ENCODE data around the gene BMP7. TPM values are rescaled to one million over a fixed set of nuclear protein-coding genes. Genes with fewer than 3 reads are reported as not detected.

The BMP7 gene
- total and polyA plus RNA-seq, 9 of the 15 experiments (the other 6 are each of a cell fraction or from before 2014, with no cell fraction given), result 0.18 TPM; not detected in 8

DNA sequence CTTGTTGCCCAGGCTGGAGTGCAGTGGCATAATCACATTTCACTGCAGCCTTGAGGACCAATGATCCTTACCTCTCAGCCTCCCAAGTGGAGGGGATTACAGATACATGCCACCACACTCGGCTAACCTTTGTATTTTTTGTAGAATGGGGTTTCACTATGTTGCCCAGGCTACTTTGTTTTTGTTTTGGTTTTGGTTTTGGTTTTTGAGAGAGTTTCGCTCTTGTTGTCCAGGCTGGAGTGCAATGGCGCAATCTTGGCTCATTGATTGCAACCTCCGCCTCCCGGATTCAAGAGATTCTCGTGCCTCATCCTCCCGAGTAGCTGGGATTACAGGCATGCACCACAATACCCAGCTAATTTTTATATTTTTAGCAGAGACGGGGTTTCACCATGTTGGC is 105.5 kb downstream of the BMP7 start:
- FAIRE-seq, result no peak
- Histone ChIP-seq H4K20me1 (replicated peaks; ENCODE audit: control insufficient read depth, insufficient read depth, low read length) (no peaks in the 10 kb centered on the region), H3K4me2 (ENCODE audit: insufficient read depth, low read length) (no peak overlapping the region), H3K27me3 (ENCODE audit: control insufficient read depth in 2 of 2, insufficient read depth in 2 of 2, low read length in 2 of 2) (peaks cover 9 to 71% of the 10 kb centered on the region in 2 experiments; a peak in 4 of 5 replicates), H3K9me3 (replicated peaks; ENCODE audit: control insufficient read depth, insufficient read depth, low read depth, low read length) (no peaks in the 10 kb centered on the region), H3K36me3 (ENCODE audit: control insufficient read depth, insufficient read depth, low read length) (no peaks in the 10 kb centered on the region), H3K27ac (ENCODE audit: extremely low read depth, low read depth, low read length) (no peak overlapping the region), H3K9me1 (ENCODE audit: control insufficient read depth, insufficient read depth, low read length) (no peaks in the 10 kb centered on the region), H3K4me3 (no peak overlapping the region), H3K4me1 (replicated peaks in 1 of 2; ENCODE audit: control insufficient read depth in 2 of 2, insufficient read depth in 2 of 2, low read length in 2 of 2) (no peaks in the 10 kb centered on the region), H3K79me2 (ENCODE audit: control insufficient read depth, insufficient read depth, low read length) (no peaks in the 10 kb centered on the region), H3K9ac (ENCODE audit: insufficient read depth in 1 of 2, low read depth in 2 of 2, low read length in 2 of 2) (no peak overlapping the region), H2AFZ (ENCODE audit: low read depth, low read length) (no peak overlapping the region)
- no peak for DNase-seq (ENCODE audit: extremely low read depth in 1 of 4, low spot score in 3 of 4)
- ChIA-PET POLR2A (interaction anchor here (0.6 kb wide), 1 partner anchor 404 kb away, joined by 3 read pairs; no protein-coding TSS in a partner anchor), CTCF (ENCODE audit: low intra/inter-chr PET ratio) (no interaction called here)
- 3% methylated on average over 8 of the region's 8 CpGs for WGBS (ENCODE audit: insufficient coverage, low coverage, missing lambda C conversion rate)
- TF ChIP-seq CEBPG (CRISPR knock-in tag; IDR thresholded peaks at IDR 0.05), result no peak
- peak in 1 of 2 experiments; percentile 26; a peak in 1 of 4 replicates for TF ChIP-seq CEBPG (tag; conservative IDR thresholded peaks at IDR 0.05 in 1 of 2, IDR thresholded peaks at IDR 0.05 in 1 of 2)
- no peak for TF ChIP-seq ZEB2 (IDR thresholded peaks at IDR 0.05)
- TF ChIP-seq MAZ (CRISPR knock-in tag; conservative IDR thresholded peaks at IDR 0.05 in 1 of 2, IDR thresholded peaks at IDR 0.05 in 1 of 2), result no peak
- no peak for TF ChIP-seq GATA2 (CRISPR knock-in tag; IDR thresholded peaks at IDR 0.05)
- intact Hi-C loops (cut with micrococcal nuclease) (no loop called here), in situ Hi-C loops (cut with MboI) (no loop called here)
- no TSS peak for BruUV-seq (replicated peaks)
- no peak for ATAC-seq

DNA sequence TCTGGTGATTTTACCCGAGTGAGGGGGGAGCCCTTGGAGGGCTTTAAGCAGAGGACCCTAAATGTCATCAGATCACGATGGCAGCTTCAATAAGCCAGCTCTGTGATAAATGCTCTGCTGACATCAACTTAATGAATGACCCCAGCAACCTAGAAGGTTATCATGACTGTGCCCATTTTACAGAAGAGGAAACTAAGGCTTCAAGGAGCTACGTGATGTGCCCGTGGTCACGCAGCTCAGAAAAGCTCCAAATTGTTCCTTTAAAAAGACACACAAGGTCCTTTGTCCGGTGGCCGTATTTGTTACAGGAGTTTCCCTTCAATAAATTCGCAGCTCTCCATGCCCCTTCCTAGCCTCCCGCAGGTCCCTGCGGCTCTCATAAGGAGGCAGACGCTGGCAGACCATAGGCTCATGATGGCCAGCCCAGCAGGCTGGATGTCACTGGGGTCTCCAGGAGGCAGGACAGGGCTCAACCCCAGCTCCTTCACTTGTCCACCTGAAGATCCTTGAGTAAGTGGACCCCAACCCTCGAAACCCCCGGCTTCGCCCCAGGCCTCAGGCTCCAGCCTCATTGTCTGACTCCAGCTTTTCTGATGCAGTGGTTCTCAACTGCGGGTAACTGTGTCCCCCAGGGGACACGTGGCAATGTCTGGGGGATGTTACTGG is 106.4 kb downstream of the BMP7 start:
- Histone ChIP-seq H3K36me3 (ENCODE audit: control insufficient read depth, insufficient read depth, low read length) (no peaks in the 10 kb centered on the region), H3K9me3 (replicated peaks; ENCODE audit: control insufficient read depth, insufficient read depth, low read depth, low read length) (no peaks in the 10 kb centered on the region), H4K20me1 (replicated peaks; ENCODE audit: control insufficient read depth, insufficient read depth, low read length) (no peaks in the 10 kb centered on the region), H3K27me3 (ENCODE audit: control insufficient read depth in 2 of 2, insufficient read depth in 2 of 2, low read length in 2 of 2) (peaks cover 10 to 67% of the 10 kb centered on the region in 2 experiments; a peak in 4 of 5 replicates), H2AFZ (ENCODE audit: low read depth, low read length) (no peak overlapping the region), H3K9me1 (ENCODE audit: control insufficient read depth, insufficient read depth, low read length) (no peaks in the 10 kb centered on the region), H3K9ac (ENCODE audit: insufficient read depth in 1 of 2, low read depth in 2 of 2, low read length in 2 of 2) (no peak overlapping the region), H3K27ac (ENCODE audit: extremely low read depth, low read depth, low read length) (no peak overlapping the region), H3K4me3 (no peak overlapping the region), H3K4me2 (ENCODE audit: insufficient read depth, low read length) (no peak overlapping the region), H3K79me2 (ENCODE audit: control insufficient read depth, insufficient read depth, low read length) (no peaks in the 10 kb centered on the region), H3K4me1 (replicated peaks in 1 of 2; ENCODE audit: control insufficient read depth in 2 of 2, insufficient read depth in 2 of 2, low read length in 2 of 2) (no peaks in the 10 kb centered on the region)
- ChIA-PET CTCF (ENCODE audit: low intra/inter-chr PET ratio) (no interaction called here), POLR2A (no interaction called here)
- in situ Hi-C loops (cut with MboI) (no loop called here), intact Hi-C loops (cut with micrococcal nuclease) (no loop called here)
- WGBS (ENCODE audit: insufficient coverage, low coverage, missing lambda C conversion rate), result 3% methylated on average over 14 of the region's 16 CpGs
- FAIRE-seq (no peak), DNase-seq (ENCODE audit: extremely low read depth in 1 of 4, low spot score in 3 of 4) (no peak), ATAC-seq (no peak)
- no TSS peak for BruUV-seq (replicated peaks)
- TF ChIP-seq, protein P1, sequence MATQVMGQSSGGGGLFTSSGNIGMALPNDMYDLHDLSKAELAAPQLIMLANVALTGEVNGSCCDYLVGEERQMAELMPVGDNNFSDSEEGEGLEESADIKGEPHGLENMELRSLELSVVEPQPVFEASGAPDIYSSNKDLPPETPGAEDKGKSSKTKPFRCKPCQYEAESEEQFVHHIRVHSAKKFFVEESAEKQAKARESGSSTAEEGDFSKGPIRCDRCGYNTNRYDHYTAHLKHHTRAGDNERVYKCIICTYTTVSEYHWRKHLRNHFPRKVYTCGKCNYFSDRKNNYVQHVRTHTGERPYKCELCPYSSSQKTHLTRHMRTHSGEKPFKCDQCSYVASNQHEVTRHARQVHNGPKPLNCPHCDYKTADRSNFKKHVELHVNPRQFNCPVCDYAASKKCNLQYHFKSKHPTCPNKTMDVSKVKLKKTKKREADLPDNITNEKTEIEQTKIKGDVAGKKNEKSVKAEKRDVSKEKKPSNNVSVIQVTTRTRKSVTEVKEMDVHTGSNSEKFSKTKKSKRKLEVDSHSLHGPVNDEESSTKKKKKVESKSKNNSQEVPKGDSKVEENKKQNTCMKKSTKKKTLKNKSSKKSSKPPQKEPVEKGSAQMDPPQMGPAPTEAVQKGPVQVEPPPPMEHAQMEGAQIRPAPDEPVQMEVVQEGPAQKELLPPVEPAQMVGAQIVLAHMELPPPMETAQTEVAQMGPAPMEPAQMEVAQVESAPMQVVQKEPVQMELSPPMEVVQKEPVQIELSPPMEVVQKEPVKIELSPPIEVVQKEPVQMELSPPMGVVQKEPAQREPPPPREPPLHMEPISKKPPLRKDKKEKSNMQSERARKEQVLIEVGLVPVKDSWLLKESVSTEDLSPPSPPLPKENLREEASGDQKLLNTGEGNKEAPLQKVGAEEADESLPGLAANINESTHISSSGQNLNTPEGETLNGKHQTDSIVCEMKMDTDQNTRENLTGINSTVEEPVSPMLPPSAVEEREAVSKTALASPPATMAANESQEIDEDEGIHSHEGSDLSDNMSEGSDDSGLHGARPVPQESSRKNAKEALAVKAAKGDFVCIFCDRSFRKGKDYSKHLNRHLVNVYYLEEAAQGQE (IDR thresholded peaks at IDR 0.05; ENCODE audit: borderline replicate concordance), result no peak
- TF ChIP-seq, protein P1 (CRISPR knock-in tag; IDR thresholded peaks at IDR 0.05; ENCODE audit: low read depth), result no peak
- TF ChIP-seq RBM25 (IDR thresholded peaks at IDR 0.05; ENCODE audit: low read depth, low read length, severe bottlenecking), result peak; percentile 84

All from K562 (cell line).